ENCODE results near the gene NAV2.

The NAV2 gene

DNA sequence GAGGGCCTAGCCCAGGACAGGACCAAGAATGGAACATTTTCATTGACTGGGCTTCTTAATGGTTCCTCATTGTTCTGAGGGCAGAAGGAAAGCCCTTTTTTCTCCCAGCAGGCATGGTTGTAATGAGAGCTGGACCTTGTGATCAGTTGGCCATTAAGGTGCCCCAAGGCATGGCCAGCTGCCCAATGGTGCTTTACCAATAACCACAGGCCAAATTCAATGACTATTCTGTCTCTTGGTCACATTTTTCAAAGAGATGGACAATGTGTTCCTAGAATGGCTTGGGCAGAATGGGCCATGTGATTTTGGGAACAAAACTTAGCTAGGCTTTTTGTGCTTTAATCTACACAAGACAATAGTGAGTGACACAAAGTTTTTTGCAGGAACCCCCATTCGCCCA lies 7.3 kb downstream of the NAV2 start:
- DNase-seq: no peak

DNA sequence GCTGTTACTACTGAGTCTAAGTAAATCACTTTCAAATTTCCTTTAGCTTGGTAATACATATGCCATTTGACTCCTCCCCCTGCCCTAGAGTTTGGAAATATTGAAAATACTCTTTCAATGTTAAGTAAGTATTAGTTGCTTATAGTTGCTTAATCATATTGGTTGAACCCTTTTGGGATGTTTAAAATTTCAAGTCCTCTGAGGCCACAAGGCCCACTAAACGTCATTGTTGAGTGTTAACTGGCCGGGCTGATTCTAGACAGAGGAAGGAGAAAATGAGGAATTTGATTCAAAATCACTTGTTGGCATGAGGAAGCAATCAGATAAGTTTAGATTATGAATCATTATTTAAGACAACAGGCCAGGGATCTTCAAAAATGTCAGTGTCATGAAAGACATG lies 8.5 kb downstream of the NAV2 start:
- no peak for DNase-seq

DNA sequence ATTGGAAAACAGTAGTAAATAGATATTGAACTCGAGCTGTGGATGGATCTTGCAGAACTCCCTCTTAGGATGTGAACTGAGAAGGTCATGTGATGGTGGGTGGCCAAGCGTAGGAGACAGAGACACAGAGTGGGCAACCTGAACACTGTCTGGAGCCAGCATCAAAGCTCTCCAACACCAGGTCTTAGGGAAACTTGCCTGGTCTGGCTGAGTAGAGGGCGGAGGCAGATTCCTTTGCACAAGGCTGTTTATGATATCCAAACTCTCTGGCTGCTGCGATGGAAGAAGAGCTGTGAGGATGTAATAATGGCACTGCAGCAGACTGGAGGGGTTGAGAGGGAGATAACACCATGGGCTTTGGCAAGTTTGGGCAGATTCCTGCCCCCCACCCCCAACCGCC lies 10.1 kb downstream of the NAV2 start:
- DNase-seq: no peak

GRCh38 chr11:19723572-19724342 lies 11.1 kb downstream of the NAV2 start:
- no peak for DNase-seq

DNA sequence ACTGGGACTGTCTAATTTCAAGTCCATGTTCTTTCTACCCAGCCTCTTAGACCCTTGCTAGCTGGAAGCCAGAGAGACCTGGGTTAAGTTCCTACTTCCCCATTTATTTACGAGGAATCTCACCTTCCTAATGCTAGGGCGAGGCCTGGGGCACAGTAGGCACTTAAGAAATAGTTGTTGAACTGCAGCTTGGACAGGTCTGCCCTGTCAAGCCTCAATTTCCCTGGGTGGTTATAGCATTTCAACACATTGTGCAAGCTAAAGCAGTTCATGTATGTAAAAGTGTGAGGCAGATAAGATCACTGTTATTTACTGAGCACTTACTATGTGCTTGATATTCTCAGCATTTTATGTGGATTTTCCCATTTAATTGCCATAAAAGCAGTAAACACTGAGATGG lies 12.1 kb downstream of the NAV2 start:
- DNase-seq: no peak

DNA sequence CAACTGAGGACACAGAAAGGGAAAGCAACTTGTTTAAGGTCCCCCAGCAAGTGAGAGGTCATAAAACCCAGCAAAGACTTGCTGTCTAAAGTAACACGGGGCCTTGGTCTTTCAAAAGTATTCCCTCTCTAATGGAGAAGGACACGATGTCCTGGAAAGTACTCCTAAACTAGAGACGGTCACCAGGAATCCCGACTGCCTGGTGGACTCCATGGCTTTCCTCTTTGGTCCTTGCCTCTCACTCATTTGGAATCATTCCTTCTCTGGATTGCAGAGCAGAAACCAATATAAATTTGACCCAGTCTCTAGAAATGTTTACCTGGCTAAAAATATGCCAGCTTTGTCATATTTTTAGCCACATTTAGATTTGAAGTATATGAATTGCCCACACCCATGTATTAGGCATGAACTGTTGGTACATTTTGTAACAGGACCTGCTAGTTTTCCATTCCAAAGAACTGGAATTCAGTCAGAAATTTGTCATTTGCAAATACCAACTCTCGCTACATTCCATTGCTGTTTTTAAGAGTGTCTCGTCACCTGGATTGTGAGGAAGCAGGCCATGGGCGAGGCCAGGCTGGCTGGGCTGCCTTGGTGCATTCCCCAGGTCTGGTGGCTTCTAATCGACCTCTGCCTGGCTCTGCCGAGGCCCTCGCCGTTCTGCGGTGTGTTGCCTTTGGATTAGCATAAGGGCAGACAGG lies 12.9 kb downstream of the NAV2 start:
- no peak for DNase-seq

GRCh38 chr11:19727246-19727645 lies 14.6 kb downstream of the NAV2 start:
- DNase-seq: peak; percentile 67

GRCh38 chr11:19728436-19728835 lies 15.8 kb downstream of the NAV2 start:
- peak; percentile 70 for DNase-seq

GRCh38 chr11:19729141-19729540 lies 16.5 kb downstream of the NAV2 start:
- no peak for DNase-seq

DNA sequence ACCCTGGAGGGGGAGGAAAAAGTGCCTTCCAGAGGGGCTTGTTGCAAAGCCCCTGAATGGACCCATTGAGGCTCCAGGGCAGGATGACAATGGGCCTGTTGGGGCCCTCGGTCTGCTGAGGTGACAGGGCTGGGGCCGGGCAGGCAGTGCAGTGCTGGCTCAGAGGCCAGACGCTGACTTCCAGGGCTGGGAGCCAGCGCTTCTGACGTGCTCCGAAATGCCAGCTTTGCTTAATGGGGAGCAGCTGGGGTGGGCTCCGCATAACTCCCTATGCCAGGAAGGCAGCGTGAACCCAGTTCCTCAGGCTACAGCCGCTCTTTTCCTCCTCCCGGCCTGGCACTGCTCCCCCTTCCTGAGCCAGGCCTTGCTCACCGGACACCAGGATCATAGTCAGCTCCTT lies 17.7 kb downstream of the NAV2 start:
- DNase-seq: no peak

DNA sequence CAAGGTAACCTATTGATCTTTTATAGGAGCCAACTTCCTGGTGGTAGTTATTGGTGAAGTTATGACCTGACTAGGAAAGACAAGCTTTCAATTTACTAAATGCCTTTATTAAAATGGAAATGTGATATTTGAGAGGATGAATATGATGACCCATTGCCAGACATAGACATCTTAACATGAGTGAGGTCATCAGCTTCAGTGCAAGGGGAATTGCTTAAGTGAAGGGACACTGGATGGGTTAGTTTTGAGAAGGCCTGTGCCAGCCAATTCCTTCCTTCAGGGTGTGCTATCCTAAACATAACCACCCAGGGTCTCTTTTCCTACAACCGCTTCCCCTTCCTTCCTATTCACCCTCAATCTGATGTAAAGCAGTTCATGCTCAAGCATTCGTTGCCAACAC lies 21.5 kb downstream of the NAV2 start:
- DNase-seq: no peak

DNA sequence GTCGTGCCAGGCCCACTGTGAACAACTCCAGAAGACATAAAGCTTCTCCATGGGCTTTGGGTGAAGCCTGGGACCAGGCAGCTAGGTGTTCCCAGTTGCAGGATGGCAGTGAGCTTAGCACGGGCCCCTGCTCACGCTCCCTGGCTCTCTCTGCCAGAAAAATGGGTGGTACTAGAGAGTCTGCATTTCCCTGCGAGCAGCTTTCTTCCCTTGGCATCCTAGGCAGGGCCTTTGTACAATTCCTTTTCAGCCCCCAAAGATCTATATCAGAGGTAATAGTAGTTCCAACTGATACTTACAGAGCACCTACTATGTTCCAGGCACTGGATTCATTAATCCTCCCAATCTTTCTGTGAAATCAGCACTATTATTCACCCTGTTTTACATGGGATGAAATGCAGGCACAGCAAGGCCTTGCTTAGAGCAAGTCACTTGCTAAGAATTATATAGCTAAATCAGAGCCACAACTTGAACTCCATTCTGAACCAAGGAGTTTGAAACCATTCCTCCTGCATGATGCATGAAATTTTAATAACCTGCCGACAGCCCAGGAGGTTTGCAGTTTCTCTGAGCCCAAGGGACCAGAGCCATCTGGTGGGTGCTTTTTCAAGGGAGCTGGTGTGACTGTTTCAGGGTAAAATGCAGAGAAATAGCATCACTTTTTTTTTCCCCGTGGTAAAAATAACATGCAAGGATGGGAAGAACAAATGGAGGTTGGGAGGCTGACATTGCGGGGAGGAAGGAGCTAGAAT lies 22.7 kb downstream of the NAV2 start:
- peak; percentile 77 for DNase-seq

GRCh38 chr11:19735909-19736498 lies 23.4 kb downstream of the NAV2 start:
- no peak for DNase-seq

GRCh38 chr11:19736831-19737230 lies 24.2 kb downstream of the NAV2 start:
- no peak for DNase-seq

GRCh38 chr11:19737575-19737974 lies 24.9 kb downstream of the NAV2 start:
- no peak for DNase-seq

- DNase-seq: no peak
Observed at GRCh38 chr11:19738124-19738523, 25.5 kb downstream of the NAV2 start.

- DNase-seq: peak; percentile 31
Observed at GRCh38 chr11:19739872-19740271, 27.2 kb downstream of the NAV2 start.

DNA sequence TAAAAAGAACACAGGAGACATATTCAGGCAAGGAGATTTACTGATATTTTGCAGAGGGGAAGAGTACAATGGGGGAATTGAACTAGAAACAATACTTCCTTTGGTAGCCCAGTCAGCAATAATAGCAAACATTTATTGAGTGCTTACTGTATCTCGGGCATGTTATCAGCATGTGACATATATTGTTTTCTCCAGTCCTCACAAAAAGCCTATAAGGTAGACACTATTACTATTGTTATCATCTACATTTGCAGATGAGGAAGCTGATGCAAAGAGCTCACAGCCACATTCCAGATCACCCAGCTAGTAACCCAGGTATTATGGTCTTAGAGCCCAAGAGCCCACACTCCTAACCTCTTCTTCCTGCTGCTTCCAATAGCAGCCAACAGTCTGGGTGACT lies 27.9 kb downstream of the NAV2 start:
- no peak for DNase-seq

DNA sequence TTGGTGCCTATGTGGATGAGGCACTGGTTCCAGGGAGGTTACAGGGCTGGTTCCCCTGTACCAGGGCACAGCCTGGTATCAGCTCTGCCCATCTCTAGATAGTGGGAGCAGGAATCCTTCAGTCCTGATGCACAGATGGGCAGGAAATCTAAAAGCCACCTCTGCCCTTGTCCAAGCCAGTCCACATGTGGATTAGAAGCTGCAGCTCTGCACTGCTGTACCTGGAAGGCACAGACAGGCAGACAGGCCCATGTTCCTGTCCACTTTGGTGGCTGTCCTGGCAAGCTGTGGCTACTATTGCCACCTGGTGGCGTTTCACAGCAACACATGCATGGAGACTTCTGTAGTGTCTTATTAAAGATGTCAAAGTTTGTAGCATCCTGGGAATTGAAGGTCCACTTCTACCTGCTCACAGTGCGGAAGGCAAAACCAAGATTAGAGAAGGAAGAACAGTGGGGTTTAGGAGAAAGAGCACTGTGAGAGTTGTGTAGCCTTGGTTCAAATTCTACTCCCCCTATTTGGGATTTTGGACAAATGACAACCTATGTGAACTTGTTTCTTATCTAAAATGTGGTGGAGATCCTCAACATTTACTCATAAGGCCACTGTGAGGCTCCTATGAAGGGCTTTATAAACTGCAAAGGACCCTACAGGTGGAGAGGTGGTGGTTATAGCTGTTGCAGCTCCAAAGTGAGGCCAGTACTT lies 30.1 kb downstream of the NAV2 start:
- DNase-seq: peak; percentile 78

DNA sequence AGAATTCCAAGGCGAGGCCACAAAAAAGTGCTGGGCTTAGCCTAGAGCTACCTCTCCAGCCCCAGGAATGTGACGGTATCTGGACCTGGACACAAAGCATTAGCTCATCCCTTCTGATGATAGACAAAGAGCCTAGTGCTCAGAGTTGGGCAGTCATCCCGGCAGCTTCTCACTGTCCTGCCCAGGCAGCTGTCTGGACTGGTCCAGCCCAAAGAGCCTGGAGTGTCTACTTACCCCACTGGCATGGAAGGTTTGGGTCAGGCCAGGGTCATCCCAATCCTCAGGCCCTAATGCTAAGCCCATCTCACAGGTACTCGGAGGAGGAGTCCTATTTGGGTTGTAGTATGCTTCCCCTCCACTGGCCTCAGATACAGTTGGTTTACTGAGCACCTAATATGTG lies 31.0 kb downstream of the NAV2 start:
- no peak for DNase-seq

- DNase-seq: no peak
Observed at GRCh38 chr11:19744130-19744529, 31.5 kb downstream of the NAV2 start.

GRCh38 chr11:19746086-19746485 lies 33.4 kb downstream of the NAV2 start:
- DNase-seq: no peak

GRCh38 chr11:19747634-19748033 lies 35.0 kb downstream of the NAV2 start:
- DNase-seq: no peak

Measured in fibroblast of skin of scalp (primary cell).